GM10248 (cell line): ENCODE measurements around the gene ZIM2.

Source experiments
- CTCF ChIA-PET: fragments of 300-600 bp; sonication (Branson Sonifier 250); formaldehyde crosslinking; extraction: SDS; loops from one replicate; lab custom pipeline; 2021; ENCODE audit warnings: antibody characterized with exemption; lab: Yijun Ruan, JAX
- POLR2A ChIA-PET: fragments of 350-650 bp; sonication (Branson Sonifier 250); formaldehyde crosslinking; extraction: SDS; loops from one replicate; lab custom pipeline; 2020; ENCODE audit warnings: antibody characterized with exemption; lab: Yijun Ruan, JAX
- DNase-seq: peaks from one replicate; pipeline ENCODE4 v3.0.0; 2012; ENCODE audit errors: extremely low spot score
- TF ChIP-seq, protein P1 (sequence below): IDR thresholded peaks from 2 replicates; pipeline ENCODE4 v1.5.1; 2012; ENCODE audit warnings: mild to moderate bottlenecking, low read depth; ENCODE audit errors: extremely low read depth, missing control alignments, control extremely low read depth

Gene ZIM2

DNA sequence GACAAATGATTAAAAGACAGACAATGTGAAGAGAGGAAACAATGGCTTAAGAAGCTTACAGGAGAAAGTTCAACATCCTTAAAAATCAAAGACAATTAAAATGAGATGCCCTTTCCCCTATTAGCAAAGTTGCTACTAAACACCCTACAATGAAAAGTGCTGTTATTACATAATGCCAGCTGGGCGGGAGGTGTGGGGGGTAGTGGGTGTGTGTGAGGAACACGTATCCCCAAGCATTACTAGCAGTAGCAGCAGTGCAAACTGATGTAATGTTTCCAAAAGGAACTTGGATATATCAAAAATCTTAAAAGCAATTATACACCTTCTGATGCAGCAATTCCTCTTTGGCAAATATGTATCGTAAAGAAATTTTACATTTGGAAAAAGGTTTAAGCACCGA is 70.9 kb downstream of the ZIM2 start:
- ChIA-PET CTCF (no interaction called here), POLR2A (no interaction called here)
- no peak for DNase-seq
- TF ChIP-seq, protein P1, sequence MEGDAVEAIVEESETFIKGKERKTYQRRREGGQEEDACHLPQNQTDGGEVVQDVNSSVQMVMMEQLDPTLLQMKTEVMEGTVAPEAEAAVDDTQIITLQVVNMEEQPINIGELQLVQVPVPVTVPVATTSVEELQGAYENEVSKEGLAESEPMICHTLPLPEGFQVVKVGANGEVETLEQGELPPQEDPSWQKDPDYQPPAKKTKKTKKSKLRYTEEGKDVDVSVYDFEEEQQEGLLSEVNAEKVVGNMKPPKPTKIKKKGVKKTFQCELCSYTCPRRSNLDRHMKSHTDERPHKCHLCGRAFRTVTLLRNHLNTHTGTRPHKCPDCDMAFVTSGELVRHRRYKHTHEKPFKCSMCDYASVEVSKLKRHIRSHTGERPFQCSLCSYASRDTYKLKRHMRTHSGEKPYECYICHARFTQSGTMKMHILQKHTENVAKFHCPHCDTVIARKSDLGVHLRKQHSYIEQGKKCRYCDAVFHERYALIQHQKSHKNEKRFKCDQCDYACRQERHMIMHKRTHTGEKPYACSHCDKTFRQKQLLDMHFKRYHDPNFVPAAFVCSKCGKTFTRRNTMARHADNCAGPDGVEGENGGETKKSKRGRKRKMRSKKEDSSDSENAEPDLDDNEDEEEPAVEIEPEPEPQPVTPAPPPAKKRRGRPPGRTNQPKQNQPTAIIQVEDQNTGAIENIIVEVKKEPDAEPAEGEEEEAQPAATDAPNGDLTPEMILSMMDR = no peak

- ChIA-PET POLR2A (no interaction called here), CTCF (interaction anchor here (1.4 kb wide), 1 partner anchor 15 kb away, joined by 3 read pairs; no protein-coding TSS in a partner anchor)
- DNase-seq = no peak
- TF ChIP-seq, protein P1 = no peak
These were observed 75.4 kb downstream of the ZIM2 start for GRCh38 chr19:56765137-56765536.

GRCh38 chr19:56764196-56764695 is 76.3 kb downstream of the ZIM2 start:
- CTCF ChIA-PET = no interaction called here
- POLR2A ChIA-PET = no interaction called here
- TF ChIP-seq, protein P1 = no peak
- DNase-seq = no peak

GRCh38 chr19:56760842-56761241 is 79.7 kb downstream of the ZIM2 start:
- TF ChIP-seq, protein P1 = no peak
- no peak for DNase-seq
- POLR2A ChIA-PET = no interaction called here
- CTCF ChIA-PET = no interaction called here

DNA sequence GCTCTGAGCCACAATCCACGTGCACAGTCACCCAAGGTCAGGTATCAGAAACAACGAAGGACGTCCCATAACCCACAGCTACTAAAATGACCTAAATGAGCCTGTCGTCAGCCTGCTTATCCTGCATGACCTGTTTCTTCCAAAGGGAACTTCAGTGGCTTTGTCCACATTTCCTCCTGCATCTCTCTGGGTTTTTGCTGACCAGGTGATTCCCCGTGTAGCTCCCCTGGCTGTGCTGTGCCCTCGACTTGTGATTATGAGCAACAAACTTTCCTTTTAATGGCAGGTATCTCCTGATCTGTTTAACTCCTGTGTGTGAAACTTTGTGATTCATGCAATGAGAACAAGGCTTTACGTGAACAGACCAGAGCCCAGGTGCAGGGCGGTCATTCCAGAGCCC is 81.0 kb downstream of the ZIM2 start:
- CTCF ChIA-PET = no interaction called here
- TF ChIP-seq, protein P1 = no peak
- no peak for DNase-seq
- POLR2A ChIA-PET = no interaction called here

- ChIA-PET POLR2A (no interaction called here), CTCF (no interaction called here)
- TF ChIP-seq, protein P1 = no peak
- no peak for DNase-seq
These were observed 89.4 kb downstream of the ZIM2 start for GRCh38 chr19:56751078-56751489.
